GM23338 (cell line): Measurements from ENCODE around the gene AMBRA1. TPM values are rescaled to one million over a fixed set of nuclear protein-coding genes. Genes with fewer than 3 reads are reported as not detected.
A peak's percentile ranks its signal among the peaks of the same experiment; 100 is the strongest.

ENCODE experiments used
- ATAC-seq: fragments of 200-7000 bp; cut with Tn5 transposase; 3 replicates; pipeline ENCODE4 v1.9.1; 2020
- DNase-seq: peaks from one replicate; pipeline ENCODE4 v3.0.0-alpha.2; 2015; ENCODE audit warnings: low spot score
- H2AFZ ChIP-seq: fragments of 200-600 bp; sonication (generic); 2 replicates; pipeline ENCODE4 v1.8.0; 2016; ENCODE audit warnings: antibody characterized with exemption, mild to moderate bottlenecking, moderate library complexity
- H3F3A ChIP-seq: fragments of 200-600 bp; sonication (generic); replicated peaks from 2 replicates; pipeline ENCODE4 v1.8.0; 2017; ENCODE audit warnings: antibody characterized with exemption, mixed run types, low read depth
- H3K27ac ChIP-seq: fragments of 200-600 bp; sonication (generic); 2 replicates; pipeline ENCODE4 v1.6.1; 2016; ENCODE audit warnings: low read depth
- H3K27me3 ChIP-seq: fragments of 200-600 bp; sonication (generic); 2 replicates; pipeline ENCODE4 v1.8.0; 2016; ENCODE audit warnings: mild to moderate bottlenecking, mixed run types, moderate library complexity; ENCODE audit not compliant: insufficient read depth
- H3K36me3 ChIP-seq: fragments of 200-600 bp; sonication (generic); 2 replicates; pipeline ENCODE4 v1.8.0; 2016; ENCODE audit warnings: mild to moderate bottlenecking; ENCODE audit not compliant: insufficient read depth
- H3K4me1 ChIP-seq: fragments of 200-600 bp; sonication (generic); 2 replicates; pipeline ENCODE4 v1.8.0; 2016; ENCODE audit warnings: mild to moderate bottlenecking, moderate library complexity; ENCODE audit not compliant: insufficient read depth
- H3K4me2 ChIP-seq: fragments of 200-600 bp; sonication (generic); 2 replicates; pipeline ENCODE4 v1.7.1; 2017; ENCODE audit warnings: mixed run types
- H3K4me3 ChIP-seq: fragments of 200-600 bp; sonication (generic); 2 replicates; pipeline ENCODE4 v1.6.1; 2016; ENCODE audit warnings: mixed run types
- H3K79me2 ChIP-seq: fragments of 200-600 bp; sonication (generic); replicated peaks from 2 replicates; pipeline ENCODE4 v1.8.0; 2017; ENCODE audit warnings: mild to moderate bottlenecking; ENCODE audit not compliant: insufficient read depth
- H3K9me2 ChIP-seq: fragments of 200-600 bp; sonication (generic); 2 replicates; pipeline ENCODE4 v1.8.0; 2017; ENCODE audit not compliant: insufficient read depth
- H4K20me1 ChIP-seq: fragments of 200-600 bp; sonication (generic); replicated peaks from 2 replicates; pipeline ENCODE4 v1.8.0; 2017; ENCODE audit warnings: mild to moderate bottlenecking; ENCODE audit not compliant: insufficient read depth
- H3K27ac Mint-ChIP-seq: 2 replicates; pipeline ENCODE4 v1.8.0; 2020; ENCODE audit warnings: inconsistent platforms, mild to moderate bottlenecking, moderate library complexity, mixed read lengths
- H3K27me3 Mint-ChIP-seq: 3 replicates; pipeline ENCODE4 v1.8.0; 2022; ENCODE audit warnings: low read depth, mild to moderate bottlenecking, moderate library complexity, mixed read lengths, inconsistent platforms; ENCODE audit not compliant: insufficient read depth, poor library complexity
- H3K36me3 Mint-ChIP-seq: 3 replicates; pipeline ENCODE4 v1.8.0; 2021; ENCODE audit warnings: low read depth, mild to moderate bottlenecking, inconsistent platforms, moderate library complexity, mixed read lengths
- H3K4me1 Mint-ChIP-seq: 3 replicates; pipeline ENCODE4 v1.8.0; 2020; ENCODE audit warnings: mild to moderate bottlenecking, inconsistent platforms, mixed read lengths
- H3K4me3 Mint-ChIP-seq: 3 replicates; pipeline ENCODE4 v1.8.0; 2021; ENCODE audit warnings: moderate library complexity, mild to moderate bottlenecking, inconsistent platforms, mixed read lengths
- H3K9me3 Mint-ChIP-seq: 3 replicates; pipeline ENCODE4 v1.8.0; 2020; ENCODE audit warnings: moderate library complexity, mild to moderate bottlenecking, inconsistent platforms, mixed read lengths
- ETS1 ChIP-seq: IDR thresholded peaks from 2 replicates; pipeline ENCODE4 v1.6.1; 2016; ENCODE audit warnings: antibody characterized with exemption
- NANOG ChIP-seq: IDR thresholded peaks from 2 replicates; pipeline ENCODE4 v1.6.1; 2016; ENCODE audit warnings: antibody characterized with exemption, borderline replicate concordance
- POLR2AphosphoS5 ChIP-seq: IDR thresholded peaks from 2 replicates; pipeline ENCODE4 v1.6.1; 2016; ENCODE audit warnings: antibody characterized with exemption, low read depth
- REST ChIP-seq: IDR thresholded peaks from one replicate; pipeline ENCODE4 v1.6.1; 2018; ENCODE audit warnings: antibody characterized with exemption; ENCODE audit not compliant: unreplicated experiment
- STAT1 ChIP-seq: IDR thresholded peaks from one replicate; pipeline ENCODE4 v1.6.1; 2016; ENCODE audit warnings: antibody characterized with exemption; ENCODE audit not compliant: unreplicated experiment
- ZNF331 ChIP-seq: fragments of 250-450 bp; sonication (Bioruptor Pico); IDR thresholded peaks from 2 replicates; pipeline ENCODE4 v1.5.0; 2020; ENCODE audit warnings: low read depth, mild to moderate bottlenecking, moderate library complexity
- ZNF462 ChIP-seq: fragments of 250-450 bp; sonication (Bioruptor Pico); IDR thresholded peaks from 2 replicates; pipeline ENCODE4 v1.5.0; 2020; ENCODE audit warnings: mild to moderate bottlenecking, moderate library complexity
- polyA plus RNA-seq: library from polyadenylated mRNA; unstranded; fragments of >200 nt; fragmentation: Nextera tagmentation; extraction: Ambion mirVana; gene quantifications from 2 replicates; pipeline ENCODE4 v1.2.1, GENCODE V29; 2016
- total RNA-seq: library from RNA; depleted of rRNA; stranded (reverse); fragments of >200 nt; shearing (Covaris generic); gene quantifications from 2 replicates; pipeline ENCODE4 v1.2.3, GENCODE V29; 2014

The AMBRA1 gene
- total and polyA plus RNA-seq, 2 experiments from 2014 or later: 8.3 to 34.8 TPM

- TF ChIP-seq ETS1: no peak
These were observed 23.5 kb upstream of the AMBRA1 start, which contains the start of the genes ATG13 and HARBI1 (continued) for GRCh38 chr11:46617134-46617971.

- ATAC-seq (no peak), DNase-seq (no peak)
- peaks cover 6% of the 10 kb centered on the region for H3K27me3 Mint-ChIP-seq
- Histone ChIP-seq H3K27ac (peak overlapping the region; percentile 83), H3K9me2 (no peaks in the 10 kb centered on the region), H4K20me1 (no peaks in the 10 kb centered on the region; the same call in 1 of the 2 replicates), H3K4me3 (peak overlapping the region; percentile 99), H3K27me3 (no peaks in the 10 kb centered on the region), H3K79me2 (peaks cover 40% of the 10 kb centered on the region), H3K4me2 (peak overlapping the region; percentile 93), H2AFZ (peak overlapping the region; percentile 54), H3K4me1 (peaks cover 11% of the 10 kb centered on the region), H3F3A (peaks cover 15% of the 10 kb centered on the region; the same call in 1 of the 2 replicates), H3K36me3 (0 out of 2 replicates have a peak, but pooled peaks cover 3% of the 10 kb centered on the region)
- peaks cover 15% of the 10 kb centered on the region for H3K4me1 Mint-ChIP-seq
- no peak for TF ChIP-seq ETS1
- TF ChIP-seq ZNF331 (CRISPR knock-in tag): no peak
- no peak for TF ChIP-seq ZNF462
- no peak for TF ChIP-seq POLR2AphosphoS5
- no peak for TF ChIP-seq STAT1
- no peak for TF ChIP-seq REST
- no peak for TF ChIP-seq NANOG
- peak overlapping the region; percentile 100 for H3K27ac Mint-ChIP-seq
- H3K36me3 Mint-ChIP-seq: peaks cover 7% of the 10 kb centered on the region
- peak overlapping the region; percentile 93 for H3K4me3 Mint-ChIP-seq
- H3K9me3 Mint-ChIP-seq: no peaks in the 10 kb centered on the region
These were observed 22.8 kb upstream of the AMBRA1 start for GRCh38 chr11:46616551-46617133.
